ENCODE measurements around the gene YTHDC1. TPM values are rescaled to one million over a fixed set of nuclear protein-coding genes. Genes with fewer than 3 reads are reported as not detected.

YTHDC1 gene
- total RNA-seq = 38.9 and 53.2 TPM in 2 replicates

GRCh38 chr4:68349649-68350360, at the start of gene YTHDC1:
TSS of gene YTHDC1 (minus strand) at chr4:68350090. CDS start at chr4:68349753, 337 bp downstream.

Small RNA genes lying within 50 kb of the gene (small RNA-seq; reads per million reads assigned to genes)
- gene MT2P1 (ENCODE audit: low replicate concordance) = not detected

Other genes starting within 250 kb of the YTHDC1 start
- not detected in 2 replicates for gene TMPRSS11F, start 220.2 kb downstream of the YTHDC1 start, total RNA-seq
- gene TMPRSS11B, start 104.4 kb downstream of the YTHDC1 start, total RNA-seq = not detected in 2 replicates
- not detected in 2 replicates for gene TMPRSS11E, start 97.4 kb upstream of the YTHDC1 start, total RNA-seq
- not detected in 2 replicates for gene UGT2B17, start 226.2 kb upstream of the YTHDC1 start, total RNA-seq